Tibial nerve (tissue), 4 donors: ENCODE measurements around the gene ZNF280D.

ENCODE experiments used
- EP300 ChIP-seq, 2 donors: sonication (generic); formaldehyde crosslinking; IDR thresholded peaks; one replicate each; pipeline ENCODE4 v1.6.1; 2017; ENCODE audit warnings: antibody characterized with exemption in 2 of 2, mild to moderate bottlenecking in 1 of 2
- TF ChIP-seq, protein P1 (sequence below), 5 experiments: fragments of 200-600 bp in 3 of 5; fragments of 450-650 bp in 2 of 5; sonication (generic) in 3 of 5; IDR thresholded peaks; one replicate each; pipeline ENCODE4 v1.5.1; 2016 to 2019; ENCODE audit warnings: antibody characterized with exemption in 5 of 5, mild to moderate bottlenecking in 3 of 5, moderate library complexity in 2 of 5

DNA sequence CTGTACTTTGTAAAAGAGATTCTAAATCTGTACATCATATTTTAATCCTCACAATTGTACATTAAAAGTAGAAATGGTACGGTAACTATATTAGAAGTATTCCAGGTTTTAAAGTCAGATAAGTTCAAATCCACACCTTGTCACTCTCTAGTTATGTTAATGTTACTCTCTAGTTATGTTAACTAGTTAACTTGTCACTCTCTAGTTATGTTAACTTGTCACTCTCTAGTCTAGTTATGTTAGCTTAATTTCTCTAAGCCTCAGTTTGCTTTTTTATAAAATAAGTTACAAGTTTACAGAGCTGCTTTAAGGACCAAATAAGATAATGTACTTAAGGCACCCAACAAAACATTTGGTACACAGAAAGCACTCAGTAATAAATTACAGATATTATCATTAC lies 42.6 kb downstream of the ZNF280D start:
- TF ChIP-seq, protein P1, sequence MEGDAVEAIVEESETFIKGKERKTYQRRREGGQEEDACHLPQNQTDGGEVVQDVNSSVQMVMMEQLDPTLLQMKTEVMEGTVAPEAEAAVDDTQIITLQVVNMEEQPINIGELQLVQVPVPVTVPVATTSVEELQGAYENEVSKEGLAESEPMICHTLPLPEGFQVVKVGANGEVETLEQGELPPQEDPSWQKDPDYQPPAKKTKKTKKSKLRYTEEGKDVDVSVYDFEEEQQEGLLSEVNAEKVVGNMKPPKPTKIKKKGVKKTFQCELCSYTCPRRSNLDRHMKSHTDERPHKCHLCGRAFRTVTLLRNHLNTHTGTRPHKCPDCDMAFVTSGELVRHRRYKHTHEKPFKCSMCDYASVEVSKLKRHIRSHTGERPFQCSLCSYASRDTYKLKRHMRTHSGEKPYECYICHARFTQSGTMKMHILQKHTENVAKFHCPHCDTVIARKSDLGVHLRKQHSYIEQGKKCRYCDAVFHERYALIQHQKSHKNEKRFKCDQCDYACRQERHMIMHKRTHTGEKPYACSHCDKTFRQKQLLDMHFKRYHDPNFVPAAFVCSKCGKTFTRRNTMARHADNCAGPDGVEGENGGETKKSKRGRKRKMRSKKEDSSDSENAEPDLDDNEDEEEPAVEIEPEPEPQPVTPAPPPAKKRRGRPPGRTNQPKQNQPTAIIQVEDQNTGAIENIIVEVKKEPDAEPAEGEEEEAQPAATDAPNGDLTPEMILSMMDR (IDR thresholded peaks at IDR 0.05) = no peak
- no peak for TF ChIP-seq EP300 (IDR thresholded peaks at IDR 0.05)
